ENCODE data around the gene GALNT18. TPM values are rescaled to one million over a fixed set of nuclear protein-coding genes. Genes with fewer than 3 reads are reported as not detected.

Gene GALNT18
- total RNA-seq, 4 donors from 2014 or later: 3.5 to 31.4 (median 11.1) TPM

DNA sequence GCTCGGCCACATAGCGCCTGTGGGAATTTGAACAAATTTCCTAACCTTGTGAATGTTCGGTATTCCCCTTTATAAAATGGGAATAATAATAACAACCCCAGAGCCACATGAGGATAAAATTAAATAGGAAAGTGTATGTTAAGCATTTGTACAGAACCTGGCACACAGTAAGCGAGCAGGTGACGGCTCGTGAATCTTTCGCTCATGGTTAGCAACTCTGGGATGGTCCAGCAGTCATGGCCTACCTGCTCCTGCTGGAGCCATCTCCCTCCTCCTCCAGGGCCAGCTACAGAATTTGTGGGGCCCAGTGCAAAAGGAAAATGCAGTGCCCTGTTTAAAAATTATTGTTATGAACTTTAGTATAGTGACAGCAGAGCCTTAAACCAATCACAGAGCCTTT is 180.3 kb downstream of the GALNT18 start:
- no peak overlapping the region for H3K4me3 ChIP-seq
- H3K4me1 ChIP-seq: no peaks in the 10 kb centered on the region
- no peak overlapping the region for H3K27ac ChIP-seq
- H3K27me3 ChIP-seq: no peaks in the 10 kb centered on the region
- no peaks in the 10 kb centered on the region for H3K9me3 ChIP-seq
- no peak for DNase-seq
- H3K36me3 ChIP-seq: no peaks in the 10 kb centered on the region
- no peak for TF ChIP-seq POLR2A (IDR thresholded peaks at IDR 0.05)
- TF ChIP-seq, protein P1, sequence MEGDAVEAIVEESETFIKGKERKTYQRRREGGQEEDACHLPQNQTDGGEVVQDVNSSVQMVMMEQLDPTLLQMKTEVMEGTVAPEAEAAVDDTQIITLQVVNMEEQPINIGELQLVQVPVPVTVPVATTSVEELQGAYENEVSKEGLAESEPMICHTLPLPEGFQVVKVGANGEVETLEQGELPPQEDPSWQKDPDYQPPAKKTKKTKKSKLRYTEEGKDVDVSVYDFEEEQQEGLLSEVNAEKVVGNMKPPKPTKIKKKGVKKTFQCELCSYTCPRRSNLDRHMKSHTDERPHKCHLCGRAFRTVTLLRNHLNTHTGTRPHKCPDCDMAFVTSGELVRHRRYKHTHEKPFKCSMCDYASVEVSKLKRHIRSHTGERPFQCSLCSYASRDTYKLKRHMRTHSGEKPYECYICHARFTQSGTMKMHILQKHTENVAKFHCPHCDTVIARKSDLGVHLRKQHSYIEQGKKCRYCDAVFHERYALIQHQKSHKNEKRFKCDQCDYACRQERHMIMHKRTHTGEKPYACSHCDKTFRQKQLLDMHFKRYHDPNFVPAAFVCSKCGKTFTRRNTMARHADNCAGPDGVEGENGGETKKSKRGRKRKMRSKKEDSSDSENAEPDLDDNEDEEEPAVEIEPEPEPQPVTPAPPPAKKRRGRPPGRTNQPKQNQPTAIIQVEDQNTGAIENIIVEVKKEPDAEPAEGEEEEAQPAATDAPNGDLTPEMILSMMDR (IDR thresholded peaks at IDR 0.05): no peak

DNA sequence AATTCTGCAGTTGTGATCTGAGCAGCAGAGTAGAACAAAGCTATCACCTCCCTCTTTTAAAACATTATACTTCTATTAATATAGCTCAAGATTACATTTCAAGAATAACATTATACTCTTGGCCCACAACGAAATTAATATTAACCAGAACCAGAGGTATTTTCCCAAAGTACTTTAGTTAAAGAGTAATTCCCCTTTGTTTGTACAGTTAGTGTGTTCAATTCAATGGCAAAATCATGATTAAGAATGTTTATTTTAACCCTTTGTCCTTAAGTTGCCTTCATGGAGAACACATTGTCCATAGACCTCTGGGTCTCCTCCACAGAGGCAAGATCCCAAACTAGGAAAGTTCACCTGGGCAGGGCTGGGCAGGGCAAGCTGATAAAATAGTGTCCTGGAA is 180.7 kb downstream of the GALNT18 start:
- DNase-seq: no peak
- H3K9me3 ChIP-seq: no peaks in the 10 kb centered on the region
- H3K4me3 ChIP-seq: no peak overlapping the region
- no peaks in the 10 kb centered on the region for H3K4me1 ChIP-seq
- H3K27ac ChIP-seq: no peak overlapping the region
- no peak for TF ChIP-seq POLR2A (IDR thresholded peaks at IDR 0.05)
- H3K36me3 ChIP-seq: no peaks in the 10 kb centered on the region
- no peaks in the 10 kb centered on the region for H3K27me3 ChIP-seq

DNA sequence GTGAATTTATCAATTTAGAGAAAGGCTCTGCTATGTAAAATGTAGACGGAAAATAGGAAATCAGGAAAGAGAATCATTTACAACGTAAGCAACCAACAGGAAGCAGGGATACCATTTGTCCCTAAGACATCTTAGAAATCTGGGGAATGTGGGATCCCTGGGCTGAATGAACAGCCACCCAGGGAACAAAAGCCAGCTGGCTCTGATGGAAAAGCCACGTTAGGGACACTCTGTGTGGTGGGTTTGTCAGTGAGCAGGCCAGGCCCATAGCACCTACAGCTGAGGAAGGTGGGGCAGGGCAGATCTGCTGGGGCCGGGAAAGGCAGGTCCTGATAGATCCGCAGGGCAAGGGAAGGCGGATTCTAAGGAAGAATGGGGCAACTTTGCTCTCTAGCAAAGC is 181.7 kb downstream of the GALNT18 start:
- Histone ChIP-seq H3K27me3 (no peaks in the 10 kb centered on the region), H3K9me3 (no peaks in the 10 kb centered on the region), H3K4me1 (no peaks in the 10 kb centered on the region), H3K27ac (no peak overlapping the region), H3K4me3 (no peak overlapping the region), H3K36me3 (no peaks in the 10 kb centered on the region)
- TF ChIP-seq, protein P1 (IDR thresholded peaks at IDR 0.05): no peak
- no peak for TF ChIP-seq POLR2A (IDR thresholded peaks at IDR 0.05)
- DNase-seq: no peak

DNA sequence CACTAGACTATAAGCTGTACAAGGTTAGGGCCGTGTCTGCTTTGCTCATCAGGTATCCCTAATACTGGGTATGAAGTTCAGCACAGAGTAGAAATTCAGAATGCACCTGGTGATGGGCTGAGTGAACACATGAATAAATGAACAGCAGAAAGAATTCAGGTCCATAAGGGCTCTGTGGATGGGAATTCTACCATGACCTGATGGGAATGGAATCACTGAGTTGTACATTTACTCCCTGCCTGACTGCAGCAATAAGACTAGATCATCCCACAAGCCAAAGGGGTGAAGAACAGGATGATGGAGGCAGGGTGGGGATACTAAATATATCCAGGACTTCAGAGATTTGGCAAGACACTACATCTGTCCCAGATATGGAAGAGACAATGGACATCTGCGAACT is 182.2 kb downstream of the GALNT18 start:
- Histone ChIP-seq H3K36me3 (no peaks in the 10 kb centered on the region), H3K9me3 (no peaks in the 10 kb centered on the region), H3K27ac (no peak overlapping the region), H3K4me3 (no peak overlapping the region), H3K27me3 (no peaks in the 10 kb centered on the region), H3K4me1 (no peaks in the 10 kb centered on the region)
- no peak for DNase-seq
- no peak for TF ChIP-seq POLR2A (IDR thresholded peaks at IDR 0.05)
- TF ChIP-seq, protein P1 (IDR thresholded peaks at IDR 0.05): no peak

DNA sequence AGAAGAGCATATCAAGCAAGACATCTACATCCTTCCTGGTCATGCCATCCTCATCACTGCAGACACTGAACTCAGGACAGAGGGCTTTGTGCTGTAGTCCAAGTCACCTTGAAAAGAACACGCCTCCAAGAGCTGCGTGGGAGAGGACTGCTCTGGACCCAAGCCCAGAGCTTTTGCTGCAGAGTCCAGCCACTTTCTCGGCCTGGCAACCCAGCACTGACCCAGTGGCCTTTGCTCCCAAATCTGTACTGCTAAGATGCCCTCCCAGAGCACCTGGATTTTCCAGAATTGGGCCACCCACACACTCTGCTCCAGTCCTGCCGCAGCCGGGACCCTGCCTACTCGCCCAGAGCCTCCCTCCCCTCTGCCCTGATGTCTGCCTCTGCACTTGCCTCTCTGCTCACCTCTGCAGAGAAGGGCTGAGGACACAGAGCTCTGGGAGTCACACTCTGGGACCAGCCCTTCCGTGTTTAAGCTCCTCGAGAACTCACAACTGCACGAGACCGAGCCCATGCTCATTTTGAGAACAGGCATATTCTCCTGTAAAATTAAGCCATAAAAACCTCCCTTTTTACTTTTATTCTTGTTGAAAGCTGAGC is 185.0 kb downstream of the GALNT18 start:
- no peak for DNase-seq
- Histone ChIP-seq H3K27me3 (no peaks in the 10 kb centered on the region), H3K36me3 (no peaks in the 10 kb centered on the region), H3K4me1 (no peaks in the 10 kb centered on the region), H3K27ac (no peak overlapping the region), H3K4me3 (no peak overlapping the region), H3K9me3 (no peaks in the 10 kb centered on the region)
- TF ChIP-seq, protein P1 (IDR thresholded peaks at IDR 0.05): no peak
- no peak for TF ChIP-seq POLR2A (IDR thresholded peaks at IDR 0.05)

DNA sequence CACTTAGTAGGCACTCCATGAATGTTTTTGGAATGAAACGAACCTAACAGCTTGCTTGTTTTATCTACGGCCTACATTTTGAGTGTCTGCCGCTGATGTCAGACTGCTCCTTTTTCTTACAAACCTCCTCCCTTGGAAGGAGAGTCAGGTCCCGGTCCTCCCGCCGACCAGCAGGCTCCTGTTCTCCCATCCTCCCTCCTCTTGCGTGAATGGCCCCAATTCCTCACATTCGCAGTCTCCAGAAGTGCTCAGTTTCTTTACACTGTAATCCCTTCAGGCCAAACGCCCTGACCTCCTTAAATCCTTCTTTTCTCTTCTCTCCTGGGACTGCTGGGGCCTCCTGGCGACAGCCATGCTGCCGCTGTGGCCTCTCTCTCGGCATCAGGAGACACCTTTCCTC is 186.2 kb downstream of the GALNT18 start:
- TF ChIP-seq POLR2A (IDR thresholded peaks at IDR 0.05): no peak
- TF ChIP-seq, protein P1 (IDR thresholded peaks at IDR 0.05): no peak
- Histone ChIP-seq H3K4me3 (no peak overlapping the region), H3K27ac (no peak overlapping the region), H3K27me3 (no peaks in the 10 kb centered on the region), H3K9me3 (no peaks in the 10 kb centered on the region), H3K36me3 (no peaks in the 10 kb centered on the region), H3K4me1 (no peaks in the 10 kb centered on the region)
- DNase-seq: no peak
